GM12878 (cell line): Measurements from ENCODE around the gene XCR1. TPM values are rescaled to one million over a fixed set of nuclear protein-coding genes. Genes with fewer than 3 reads are reported as not detected.
A peak's percentile ranks its signal among the peaks of the same experiment; 100 is the strongest.

ENCODE experiments used
- ATAC-seq: fragments of 200-7000 bp; cut with Tn5 transposase; 3 replicates; pipeline ENCODE4 v1.9.1; 2020; ENCODE audit warnings: mild to moderate bottlenecking, moderate library complexity
- BruUV-seq: library from RNA; stranded (reverse); fragments of 400-500 nt; replicated peaks from 2 replicates; lab custom pipeline; 2021; lab: Mats Ljungman, UMichigan
- CTCF ChIA-PET: fragments of 300-600 bp; sonication (Branson Sonifier 250); formaldehyde crosslinking; extraction: SDS; loops from one replicate; lab custom pipeline; 2021; ENCODE audit warnings: inconsistent platforms; lab: Yijun Ruan, JAX
- POLR2A ChIA-PET: fragments of 350-600 bp; formaldehyde crosslinking; extraction: SDS; loops from one replicate; lab custom pipeline; 2021; ENCODE audit warnings: inconsistent platforms; lab: Charles Lee
- RAD21 ChIA-PET: fragments of 300-600 bp; sonication (Branson Sonifier 250); formaldehyde crosslinking; loops from one replicate; lab custom pipeline; 2023; ENCODE audit warnings: antibody characterized with exemption; ENCODE audit not compliant: unreplicated experiment; lab: Charles Lee
- SMC1A ChIA-PET: fragments of 300-600 bp; sonication (Branson Sonifier 250); formaldehyde crosslinking; loops from one replicate; lab custom pipeline; 2023; ENCODE audit not compliant: unreplicated experiment, uncharacterized antibody; lab: Charles Lee
- DNase-seq: peaks from one replicate; pipeline ENCODE4 v3.0.0-alpha.2; 2011; ENCODE audit warnings: low read depth, low spot score
- FAIRE-seq: peaks from 3 replicates; lab custom pipeline; 2011; peaks lifted over from hg19 to GRCh38; lab: Jason Lieb, UNC
- H2AFZ ChIP-seq: 2 replicates; pipeline ENCODE4 v1.6.0; 2011; ENCODE audit warnings: low read depth, low read length, control low read depth; ENCODE audit not compliant: control insufficient read depth
- H3K27ac ChIP-seq: 2 replicates; pipeline ENCODE4 v1.5.1; 2011; ENCODE audit warnings: control low read depth; ENCODE audit not compliant: control insufficient read depth, insufficient read depth
- H3K27me3 ChIP-seq, 2 experiments: replicated peaks in 1 of 2; 2 replicates each; pipeline versions ENCODE4 v1.6.0 to v1.6.1; 2011; ENCODE audit warnings: low read length in 1 of 2; ENCODE audit not compliant: control insufficient read depth in 2 of 2, insufficient read depth in 2 of 2
- H3K36me3 ChIP-seq, 2 experiments: 2 replicates each; pipeline ENCODE4 v1.5.1; 2011; ENCODE audit warnings: low read length in 1 of 2; ENCODE audit not compliant: control insufficient read depth in 2 of 2, insufficient read depth in 2 of 2
- H3K4me1 ChIP-seq: 2 replicates; pipeline ENCODE4 v1.6.1; 2011; ENCODE audit warnings: mild to moderate bottlenecking, low read length, moderate library complexity, mixed read lengths; ENCODE audit not compliant: control insufficient read depth, insufficient read depth
- H3K4me2 ChIP-seq: 2 replicates; pipeline ENCODE4 v1.6.0; 2011; ENCODE audit warnings: control low read depth; ENCODE audit not compliant: control insufficient read depth, insufficient read depth
- H3K4me3 ChIP-seq: fragments of 200-600 bp; sonication (generic); 2 replicates; pipeline ENCODE4 v1.5.1; 2016
- H3K79me2 ChIP-seq: 2 replicates; pipeline ENCODE4 v1.6.0; 2011; ENCODE audit warnings: low read length; ENCODE audit not compliant: control insufficient read depth, insufficient read depth
- H3K9ac ChIP-seq: 2 replicates; pipeline ENCODE4 v1.8.0; 2011; ENCODE audit warnings: low read length, control low read depth, mixed read lengths; ENCODE audit not compliant: control insufficient read depth, insufficient read depth
- H3K9me3 ChIP-seq: replicated peaks from 3 replicates; pipeline ENCODE4 v1.5.1; 2011; ENCODE audit warnings: mild to moderate bottlenecking, low read length; ENCODE audit not compliant: control insufficient read depth, insufficient read depth
- H4K20me1 ChIP-seq: 2 replicates; pipeline ENCODE4 v1.6.0; 2011; ENCODE audit not compliant: control insufficient read depth, insufficient read depth
- BCLAF1 ChIP-seq: fragments of 450-650 bp; IDR thresholded peaks from 2 replicates; pipeline ENCODE4 v1.6.1; 2017; ENCODE audit warnings: antibody characterized with exemption, mild to moderate bottlenecking, moderate library complexity
- BMI1 ChIP-seq: fragments of 450-650 bp; IDR thresholded peaks from 2 replicates; pipeline ENCODE4 v1.6.1; 2016; ENCODE audit warnings: mild to moderate bottlenecking, moderate library complexity, borderline replicate concordance
- CEBPB ChIP-seq, 2 experiments: fragments of 150-350 bp in 1 of 2; IDR thresholded peaks; 2 replicates each; pipeline ENCODE4 v1.6.1; 2012 to 2014; ENCODE audit warnings: low read depth in 2 of 2, low read length in 2 of 2, borderline replicate concordance in 1 of 2, inconsistent platforms in 1 of 2
- GATAD2B ChIP-seq: fragments of 450-650 bp; conservative IDR thresholded peaks from 2 replicates; pipeline ENCODE4 v1.6.1; 2017; ENCODE audit warnings: low read depth, mild to moderate bottlenecking, moderate library complexity
- HCFC1 ChIP-seq: fragments of 150-350 bp; IDR thresholded peaks from 2 replicates; pipeline ENCODE4 v1.6.1; 2014; ENCODE audit warnings: low read length
- POU2F2 ChIP-seq: IDR thresholded peaks from 3 replicates; pipeline ENCODE4 v1.6.1; 2011; ENCODE audit warnings: low read depth, mild to moderate bottlenecking, low read length, borderline replicate concordance
- SMARCA5 ChIP-seq: fragments of 450-650 bp; IDR thresholded peaks from 2 replicates; pipeline ENCODE4 v1.6.1; 2017; ENCODE audit warnings: mild to moderate bottlenecking
- TCF12 ChIP-seq: IDR thresholded peaks from 2 replicates; pipeline ENCODE4 v1.6.1; 2011; ENCODE audit warnings: low read depth, mild to moderate bottlenecking, low read length
- YBX1 ChIP-seq: fragments of 450-650 bp; IDR thresholded peaks from 2 replicates; pipeline ENCODE4 v1.6.1; 2016; ENCODE audit warnings: antibody characterized with exemption
- ZZZ3 ChIP-seq: IDR thresholded peaks from 2 replicates; pipeline ENCODE4 v1.6.1; 2011; ENCODE audit warnings: low read depth; ENCODE audit not compliant: control insufficient read depth, insufficient read length
- whole genome bisulfite sequencing: methylation state at CpG from one replicate; pipeline ENCODE4 v1.1.6; 2016; ENCODE audit warnings: low lambda C conversion rate; ENCODE audit not compliant: insufficient replicate concordance, insufficient coverage; ENCODE audit errors: missing lambda C conversion rate; 5-methylcytosine and 5-hydroxymethylcytosine counted together
- in situ Hi-C: fragments of 300-500 bp; cut with MboI; formaldehyde crosslinking; loops from 9 replicates; pipeline ENCODE4 v1.14.3; 2018; ENCODE audit warnings: mixed read lengths
- intact Hi-C: fragments of 100-400 bp; cut with micrococcal nuclease; formaldehyde crosslinking; loops from one replicate; pipeline ENCODE4 v1.14.2; 2022; ENCODE audit not compliant: unreplicated experiment
- polyA plus RNA-seq, 11 experiments: library from polyadenylated mRNA; depleted of rRNA in 4 of 11; unstranded in 6 of 11; stranded (reverse) in 5 of 11; fragments of >200 nt; fragmentation: Nextera tagmentation in 4 of 11; fragmentation: Illumina TruSeq in 1 of 11; extraction: Ambion mirVana in 4 of 11; extraction: Trizol in 1 of 11; gene quantifications; 1 replicate in 1 of 11; 2 replicates in 10 of 11; pipeline versions ENCODE4 v1.2.1 to v1.2.3, GENCODE V29; 2011 to 2016; ENCODE audit warnings: inconsistent platforms in 2 of 11, missing spikeins in 2 of 11, low read depth in 1 of 11
- total RNA-seq, 4 experiments: library from RNA; depleted of rRNA in 3 of 4; stranded (reverse); fragments of >200 nt in 3 of 4; fragmentation: Illumina TruSeq in 1 of 4; extraction: Trizol in 1 of 4; gene quantifications; 2 replicates each; pipeline versions ENCODE4 v1.2.1 to v1.2.3, GENCODE V29; 2013 to 2021
- TF ChIP-seq, protein P1 (sequence below): IDR thresholded peaks from 2 replicates; pipeline ENCODE4 v1.6.1; 2012; ENCODE audit warnings: low read depth, low read length, improper control_type of control experiment
- TF ChIP-seq, protein P2 (sequence below): fragments of 450-650 bp; IDR thresholded peaks from 2 replicates; pipeline ENCODE4 v1.6.1; 2014; ENCODE audit warnings: mild to moderate bottlenecking

XCR1 gene
- total and polyA plus RNA-seq, 10 of the 15 experiments (the other 5 are each of a cell fraction or from before 2014, with no cell fraction given), result 0.02 to 0.29 (median 0.13) TPM; not detected in 2

DNA sequence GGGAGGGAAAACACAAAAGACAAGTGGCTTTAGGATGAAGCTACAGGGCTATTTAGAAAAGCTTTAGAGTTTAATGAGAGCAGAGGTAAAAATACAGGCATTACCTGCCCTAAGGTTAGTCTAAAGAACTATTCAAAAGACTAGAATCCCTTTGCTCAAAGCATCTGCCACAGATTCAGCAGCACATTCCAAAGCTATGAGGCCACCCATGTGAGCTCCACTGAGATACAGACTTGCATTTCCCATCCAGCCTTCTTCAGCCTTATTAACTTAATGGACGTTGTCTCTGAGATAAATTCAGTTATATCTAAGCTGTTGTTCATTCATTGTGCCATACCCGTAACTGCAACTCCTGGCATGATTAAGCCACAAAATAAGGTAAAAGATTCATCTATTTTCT lies 58.6 kb downstream of the XCR1 start:
- ChIA-PET CTCF (interaction anchor here (0.6 to 2.5 kb wide), 5 partner anchors 12 to 108 kb away, joined by 3 to 11 read pairs (median 4); partner anchors contain the start of gene CXCR6), SMC1A (interaction anchor here (0.8 to 2.9 kb wide), 11 partner anchors 11 to 430 kb away, joined by 3 to 13 read pairs (median 4); no protein-coding TSS in a partner anchor), POLR2A (interaction anchor here (1.0 to 1.3 kb wide), 2 partner anchors 11 to 96 kb away, joined by 3 read pairs; no protein-coding TSS in a partner anchor), RAD21 (interaction anchor here (1.4 to 1.6 kb wide), 2 partner anchors 11 to 26 kb away, joined by 3 to 7 read pairs; partner anchors contain the start of gene CXCR6)
- in situ Hi-C loops, result no loop called here
- peaks cover 24 to 30% of the 10 kb centered on the region in 2 experiments for H3K36me3 ChIP-seq
- TF ChIP-seq ZZZ3 (no peak), BMI1 (no peak), SMARCA5 (no peak), POU2F2 (no peak), CEBPB (IDR thresholded peaks at IDR 0.05; ENCODE audit: borderline replicate concordance in 1 of 2, low read depth in 2 of 2, low read length in 2 of 2) (no peak), GATAD2B (no peak), YBX1 (no peak)
- H3K4me3 ChIP-seq, result no peak overlapping the region
- H3K9ac ChIP-seq, result no peak overlapping the region
- peaks cover 42% of the 10 kb centered on the region for H3K4me1 ChIP-seq
- no peak overlapping the region for H2AFZ ChIP-seq
- H3K9me3 ChIP-seq, result no peaks in the 10 kb centered on the region
- H3K79me2 ChIP-seq, result no peaks in the 10 kb centered on the region
- 95% methylated on average over 2 of the region's 2 CpGs for WGBS
- no TSS peak for BruUV-seq
- H3K27ac ChIP-seq, result no peak overlapping the region
- no peak for DNase-seq
- intact Hi-C loops, result no loop called here
- no peak overlapping the region for H3K4me2 ChIP-seq
- H4K20me1 ChIP-seq, result no peaks in the 10 kb centered on the region
- ATAC-seq, result no peak
- FAIRE-seq, result no peak
- no peaks in the 10 kb centered on the region for H3K27me3 ChIP-seq

DNA sequence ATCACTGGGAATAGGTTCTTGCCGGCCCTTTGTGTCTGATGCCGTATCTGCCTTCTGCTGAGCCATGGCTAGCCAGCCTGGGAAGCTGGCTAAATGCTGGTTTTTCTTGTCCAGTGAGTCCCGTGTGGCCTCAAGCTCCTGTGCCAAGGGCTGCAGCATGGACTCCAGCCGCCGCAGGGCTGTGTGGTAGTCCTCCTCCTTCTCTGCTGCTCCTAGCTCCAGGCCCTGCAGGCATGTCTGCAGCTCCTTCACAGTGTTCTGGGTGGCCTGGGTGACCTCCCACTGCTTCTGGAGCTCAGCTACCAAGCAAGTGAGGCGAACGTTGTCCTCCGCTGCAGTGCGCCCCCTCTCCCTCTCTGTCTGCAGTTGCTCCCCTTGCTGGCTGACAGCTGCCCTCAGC lies 59.1 kb downstream of the XCR1 start:
- FAIRE-seq (no peak), ATAC-seq (no peak), DNase-seq (no peak)
- H3K36me3 ChIP-seq, result peaks cover 24 to 30% of the 10 kb centered on the region in 2 experiments
- H3K79me2 ChIP-seq, result no peaks in the 10 kb centered on the region
- no peak overlapping the region for H2AFZ ChIP-seq
- POLR2A ChIA-PET, result interaction anchor here (1.1 to 1.3 kb wide), 2 partner anchors 10 to 14 kb away, joined by 3 read pairs; no protein-coding TSS in a partner anchor
- H3K4me3 ChIP-seq, result no peak overlapping the region
- H3K27ac ChIP-seq, result no peak overlapping the region
- peaks cover 47% of the 10 kb centered on the region for H3K4me1 ChIP-seq
- in situ Hi-C loops, result no loop called here
- no peak overlapping the region for H3K9ac ChIP-seq
- no peaks in the 10 kb centered on the region for H3K27me3 ChIP-seq
- RAD21 ChIA-PET, result interaction anchor here (1.4 to 4.8 kb wide), 3 partner anchors 10 to 109 kb away, joined by 3 to 20 read pairs (median 7); partner anchors contain the start of gene CXCR6
- TSS peak; percentile 54 for BruUV-seq
- H3K4me2 ChIP-seq, result no peak overlapping the region
- CTCF ChIA-PET, result interaction anchor here (1.0 to 2.5 kb wide), 4 partner anchors 14 to 109 kb away, joined by 3 to 11 read pairs (median 4); partner anchors contain the start of gene CXCR6
- intact Hi-C loops, result no loop called here
- SMC1A ChIA-PET, result interaction anchor here (0.8 to 2.9 kb wide), 10 partner anchors 10 to 108 kb away, joined by 3 to 13 read pairs (median 4); no protein-coding TSS in a partner anchor
- WGBS, result 92% methylated on average over 9 of the region's 9 CpGs
- no peaks in the 10 kb centered on the region for H4K20me1 ChIP-seq
- H3K9me3 ChIP-seq, result no peaks in the 10 kb centered on the region
- TF ChIP-seq BCLAF1 (no peak), HCFC1 (no peak), TCF12 (no peak), POU2F2 (no peak)
- TF ChIP-seq, protein P1, sequence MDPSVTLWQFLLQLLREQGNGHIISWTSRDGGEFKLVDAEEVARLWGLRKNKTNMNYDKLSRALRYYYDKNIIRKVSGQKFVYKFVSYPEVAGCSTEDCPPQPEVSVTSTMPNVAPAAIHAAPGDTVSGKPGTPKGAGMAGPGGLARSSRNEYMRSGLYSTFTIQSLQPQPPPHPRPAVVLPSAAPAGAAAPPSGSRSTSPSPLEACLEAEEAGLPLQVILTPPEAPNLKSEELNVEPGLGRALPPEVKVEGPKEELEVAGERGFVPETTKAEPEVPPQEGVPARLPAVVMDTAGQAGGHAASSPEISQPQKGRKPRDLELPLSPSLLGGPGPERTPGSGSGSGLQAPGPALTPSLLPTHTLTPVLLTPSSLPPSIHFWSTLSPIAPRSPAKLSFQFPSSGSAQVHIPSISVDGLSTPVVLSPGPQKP, result no peak
- TF ChIP-seq, protein P2, sequence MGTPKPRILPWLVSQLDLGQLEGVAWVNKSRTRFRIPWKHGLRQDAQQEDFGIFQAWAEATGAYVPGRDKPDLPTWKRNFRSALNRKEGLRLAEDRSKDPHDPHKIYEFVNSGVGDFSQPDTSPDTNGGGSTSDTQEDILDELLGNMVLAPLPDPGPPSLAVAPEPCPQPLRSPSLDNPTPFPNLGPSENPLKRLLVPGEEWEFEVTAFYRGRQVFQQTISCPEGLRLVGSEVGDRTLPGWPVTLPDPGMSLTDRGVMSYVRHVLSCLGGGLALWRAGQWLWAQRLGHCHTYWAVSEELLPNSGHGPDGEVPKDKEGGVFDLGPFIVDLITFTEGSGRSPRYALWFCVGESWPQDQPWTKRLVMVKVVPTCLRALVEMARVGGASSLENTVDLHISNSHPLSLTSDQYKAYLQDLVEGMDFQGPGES, result no peak
